ENCODE measurements around the gene SULF2. TPM values are rescaled to one million over a fixed set of nuclear protein-coding genes. Genes with fewer than 3 reads are reported as not detected.

The SULF2 gene
- total and polyA plus RNA-seq, 4 donors = 8.1 to 25.4 (median 12.0) TPM

GRCh38 chr20:47764154-47764733 lies 21.0 kb downstream of the SULF2 start:
- DNase-seq (ENCODE audit: low spot score) = no peak
- Histone ChIP-seq H3K9ac (ENCODE audit: low read depth in 1 of 2, low read length in 2 of 2) (no peak overlapping the region), H3K4me3 (ENCODE audit: low read depth in 1 of 3, low read length in 3 of 3) (no peak overlapping the region), H3K36me3 (ENCODE audit: control insufficient read depth in 4 of 4, insufficient read depth in 3 of 4, low read depth in 1 of 4, low read length in 3 of 4) (no peaks in the 10 kb centered on the region), H3K4me1 (ENCODE audit: control insufficient read depth in 4 of 4, insufficient read depth in 4 of 4, low read length in 3 of 4) (peaks cover 0 to 4% (median 2%) of the 10 kb centered on the region in 4 donors), H3K27me3 (ENCODE audit: control insufficient read depth in 4 of 4, insufficient read depth in 4 of 4, low read length in 3 of 4) (no peaks in the 10 kb centered on the region), H3K9me3 (ENCODE audit: control insufficient read depth in 4 of 4, low read length in 3 of 4) (no peaks in the 10 kb centered on the region), H3K27ac (ENCODE audit: low read depth in 1 of 2, low read length in 2 of 2) (no peak overlapping the region)
- 96% methylated on average over 8 of the region's 8 CpGs for WGBS
- TF ChIP-seq HNF4G (IDR thresholded peaks at IDR 0.05) (no peak), TAF1 (conservative IDR thresholded peaks at IDR 0.05) (no peak), RAD21 (IDR thresholded peaks at IDR 0.05) (no peak)
- TF ChIP-seq, protein P1, sequence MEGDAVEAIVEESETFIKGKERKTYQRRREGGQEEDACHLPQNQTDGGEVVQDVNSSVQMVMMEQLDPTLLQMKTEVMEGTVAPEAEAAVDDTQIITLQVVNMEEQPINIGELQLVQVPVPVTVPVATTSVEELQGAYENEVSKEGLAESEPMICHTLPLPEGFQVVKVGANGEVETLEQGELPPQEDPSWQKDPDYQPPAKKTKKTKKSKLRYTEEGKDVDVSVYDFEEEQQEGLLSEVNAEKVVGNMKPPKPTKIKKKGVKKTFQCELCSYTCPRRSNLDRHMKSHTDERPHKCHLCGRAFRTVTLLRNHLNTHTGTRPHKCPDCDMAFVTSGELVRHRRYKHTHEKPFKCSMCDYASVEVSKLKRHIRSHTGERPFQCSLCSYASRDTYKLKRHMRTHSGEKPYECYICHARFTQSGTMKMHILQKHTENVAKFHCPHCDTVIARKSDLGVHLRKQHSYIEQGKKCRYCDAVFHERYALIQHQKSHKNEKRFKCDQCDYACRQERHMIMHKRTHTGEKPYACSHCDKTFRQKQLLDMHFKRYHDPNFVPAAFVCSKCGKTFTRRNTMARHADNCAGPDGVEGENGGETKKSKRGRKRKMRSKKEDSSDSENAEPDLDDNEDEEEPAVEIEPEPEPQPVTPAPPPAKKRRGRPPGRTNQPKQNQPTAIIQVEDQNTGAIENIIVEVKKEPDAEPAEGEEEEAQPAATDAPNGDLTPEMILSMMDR (IDR thresholded peaks at IDR 0.05; ENCODE audit: low read depth, low read length, missing input control) = no peak
- TF ChIP-seq, protein P2, sequence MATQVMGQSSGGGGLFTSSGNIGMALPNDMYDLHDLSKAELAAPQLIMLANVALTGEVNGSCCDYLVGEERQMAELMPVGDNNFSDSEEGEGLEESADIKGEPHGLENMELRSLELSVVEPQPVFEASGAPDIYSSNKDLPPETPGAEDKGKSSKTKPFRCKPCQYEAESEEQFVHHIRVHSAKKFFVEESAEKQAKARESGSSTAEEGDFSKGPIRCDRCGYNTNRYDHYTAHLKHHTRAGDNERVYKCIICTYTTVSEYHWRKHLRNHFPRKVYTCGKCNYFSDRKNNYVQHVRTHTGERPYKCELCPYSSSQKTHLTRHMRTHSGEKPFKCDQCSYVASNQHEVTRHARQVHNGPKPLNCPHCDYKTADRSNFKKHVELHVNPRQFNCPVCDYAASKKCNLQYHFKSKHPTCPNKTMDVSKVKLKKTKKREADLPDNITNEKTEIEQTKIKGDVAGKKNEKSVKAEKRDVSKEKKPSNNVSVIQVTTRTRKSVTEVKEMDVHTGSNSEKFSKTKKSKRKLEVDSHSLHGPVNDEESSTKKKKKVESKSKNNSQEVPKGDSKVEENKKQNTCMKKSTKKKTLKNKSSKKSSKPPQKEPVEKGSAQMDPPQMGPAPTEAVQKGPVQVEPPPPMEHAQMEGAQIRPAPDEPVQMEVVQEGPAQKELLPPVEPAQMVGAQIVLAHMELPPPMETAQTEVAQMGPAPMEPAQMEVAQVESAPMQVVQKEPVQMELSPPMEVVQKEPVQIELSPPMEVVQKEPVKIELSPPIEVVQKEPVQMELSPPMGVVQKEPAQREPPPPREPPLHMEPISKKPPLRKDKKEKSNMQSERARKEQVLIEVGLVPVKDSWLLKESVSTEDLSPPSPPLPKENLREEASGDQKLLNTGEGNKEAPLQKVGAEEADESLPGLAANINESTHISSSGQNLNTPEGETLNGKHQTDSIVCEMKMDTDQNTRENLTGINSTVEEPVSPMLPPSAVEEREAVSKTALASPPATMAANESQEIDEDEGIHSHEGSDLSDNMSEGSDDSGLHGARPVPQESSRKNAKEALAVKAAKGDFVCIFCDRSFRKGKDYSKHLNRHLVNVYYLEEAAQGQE (IDR thresholded peaks at IDR 0.05) = no peak
- TF ChIP-seq, protein P3, sequence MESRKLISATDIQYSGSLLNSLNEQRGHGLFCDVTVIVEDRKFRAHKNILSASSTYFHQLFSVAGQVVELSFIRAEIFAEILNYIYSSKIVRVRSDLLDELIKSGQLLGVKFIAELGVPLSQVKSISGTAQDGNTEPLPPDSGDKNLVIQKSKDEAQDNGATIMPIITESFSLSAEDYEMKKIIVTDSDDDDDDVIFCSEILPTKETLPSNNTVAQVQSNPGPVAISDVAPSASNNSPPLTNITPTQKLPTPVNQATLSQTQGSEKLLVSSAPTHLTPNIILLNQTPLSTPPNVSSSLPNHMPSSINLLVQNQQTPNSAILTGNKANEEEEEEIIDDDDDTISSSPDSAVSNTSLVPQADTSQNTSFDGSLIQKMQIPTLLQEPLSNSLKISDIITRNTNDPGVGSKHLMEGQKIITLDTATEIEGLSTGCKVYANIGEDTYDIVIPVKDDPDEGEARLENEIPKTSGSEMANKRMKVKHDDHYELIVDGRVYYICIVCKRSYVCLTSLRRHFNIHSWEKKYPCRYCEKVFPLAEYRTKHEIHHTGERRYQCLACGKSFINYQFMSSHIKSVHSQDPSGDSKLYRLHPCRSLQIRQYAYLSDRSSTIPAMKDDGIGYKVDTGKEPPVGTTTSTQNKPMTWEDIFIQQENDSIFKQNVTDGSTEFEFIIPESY (IDR thresholded peaks at IDR 0.05) = no peak

DNA sequence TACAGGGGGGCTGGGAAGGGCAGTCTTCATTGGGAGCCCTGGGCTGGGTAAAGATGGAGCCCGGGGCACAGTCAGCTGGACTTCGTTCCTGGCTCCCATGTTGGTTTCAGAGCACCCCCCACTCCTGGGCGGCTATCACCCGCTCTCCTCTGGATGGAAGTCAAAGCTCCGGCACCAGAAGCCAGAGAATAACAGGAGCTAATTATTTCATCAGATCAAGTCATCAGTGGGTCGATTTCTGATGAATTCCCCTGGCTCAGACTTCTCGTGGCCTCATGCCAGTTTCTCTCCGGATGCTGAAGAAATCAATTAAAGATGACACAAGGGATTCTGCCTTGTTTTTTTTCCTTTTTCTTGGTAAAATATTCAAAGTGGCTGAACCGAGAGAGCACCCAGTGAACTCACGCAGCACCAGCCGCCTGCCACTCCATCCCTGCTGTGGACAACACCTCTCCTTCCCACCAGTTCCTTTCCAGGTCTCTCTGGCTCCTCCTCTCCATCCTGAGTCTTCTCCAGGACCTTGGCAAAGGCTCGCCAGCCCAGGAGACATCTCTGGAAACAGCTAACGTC lies 22.5 kb downstream of the SULF2 start:
- no peak overlapping the region for H3K4me3 ChIP-seq (ENCODE audit: low read depth in 1 of 3, low read length in 3 of 3)
- H3K36me3 ChIP-seq (ENCODE audit: control insufficient read depth in 4 of 4, insufficient read depth in 3 of 4, low read depth in 1 of 4, low read length in 3 of 4) = no peaks in the 10 kb centered on the region
- H3K4me1 ChIP-seq (ENCODE audit: control insufficient read depth in 4 of 4, insufficient read depth in 4 of 4, low read length in 3 of 4) = peaks cover 0 to 4% (median 2%) of the 10 kb centered on the region in 4 donors
- no peaks in the 10 kb centered on the region for H3K9me3 ChIP-seq (ENCODE audit: control insufficient read depth in 4 of 4, low read length in 3 of 4)
- no peak overlapping the region for H3K27ac ChIP-seq (ENCODE audit: low read depth in 1 of 2, low read length in 2 of 2)
- WGBS = 46% methylated on average over 13 of the region's 13 CpGs
- H3K27me3 ChIP-seq (ENCODE audit: control insufficient read depth in 4 of 4, insufficient read depth in 4 of 4, low read length in 3 of 4) = no peaks in the 10 kb centered on the region
- no peak for DNase-seq (ENCODE audit: low spot score)
- no peak overlapping the region for H3K9ac ChIP-seq (ENCODE audit: low read depth in 1 of 2, low read length in 2 of 2)
- no peak for TF ChIP-seq NR2F2 (IDR thresholded peaks at IDR 0.05)
- TF ChIP-seq EGR1 (IDR thresholded peaks at IDR 0.05; ENCODE audit: low read depth in 2 of 2) = no peak
- no peak for TF ChIP-seq TAF1 (conservative IDR thresholded peaks at IDR 0.05)
- TF ChIP-seq, protein P4, sequence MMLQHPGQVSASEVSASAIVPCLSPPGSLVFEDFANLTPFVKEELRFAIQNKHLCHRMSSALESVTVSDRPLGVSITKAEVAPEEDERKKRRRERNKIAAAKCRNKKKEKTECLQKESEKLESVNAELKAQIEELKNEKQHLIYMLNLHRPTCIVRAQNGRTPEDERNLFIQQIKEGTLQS (IDR thresholded peaks at IDR 0.05) = no peak
- TF ChIP-seq HNF4A (conservative IDR thresholded peaks at IDR 0.05) = no peak
- TF ChIP-seq, protein P1 (IDR thresholded peaks at IDR 0.05; ENCODE audit: low read depth, low read length, missing input control) = no peak
- TF ChIP-seq, protein P2 (IDR thresholded peaks at IDR 0.05) = no peak
- TF ChIP-seq RAD21 (IDR thresholded peaks at IDR 0.05) = no peak
- no peak for TF ChIP-seq FOXA2 (IDR thresholded peaks at IDR 0.05)
- TF ChIP-seq MAX (IDR thresholded peaks at IDR 0.05) = no peak
- no peak for TF ChIP-seq HNF4G (IDR thresholded peaks at IDR 0.05)
- TF ChIP-seq FOXA1 (IDR thresholded peaks at IDR 0.05) = no peak
